ENCODE measurements around the gene CHST3.
A peak's percentile ranks its signal among the peaks of the same experiment; 100 is the strongest.

CHST3 gene

GRCh38 chr10:72011976-72012512 is 47.8 kb downstream of the CHST3 start:
- TF ChIP-seq ZC3H10 (CRISPR knock-in tag; IDR thresholded peaks at IDR 0.05) (no peak), SNAI2 (CRISPR knock-in tag; IDR thresholded peaks at IDR 0.05) (no peak), ZFP30 (CRISPR knock-in tag; IDR thresholded peaks at IDR 0.05) (no peak), PPARA (CRISPR knock-in tag; IDR thresholded peaks at IDR 0.05; ENCODE audit: borderline replicate concordance) (no peak), TOX (CRISPR knock-in tag; IDR thresholded peaks at IDR 0.05; ENCODE audit: borderline replicate concordance) (no peak), OSR1 (CRISPR knock-in tag; IDR thresholded peaks at IDR 0.05) (no peak), ZNF8 (CRISPR knock-in tag; IDR thresholded peaks at IDR 0.05) (no peak), ZFP3 (CRISPR knock-in tag; IDR thresholded peaks at IDR 0.05) (no peak), ISL1 (CRISPR knock-in tag; IDR thresholded peaks at IDR 0.05) (no peak), POU6F1 (CRISPR knock-in tag; IDR thresholded peaks at IDR 0.05; ENCODE audit: borderline replicate concordance, low read depth) (no peak), CSRNP3 (CRISPR knock-in tag; IDR thresholded peaks at IDR 0.05) (no peak)
- no peak for ATAC-seq

GRCh38 chr10:72012796-72013195 is 48.6 kb downstream of the CHST3 start:
- ATAC-seq, result no peak

GRCh38 chr10:72013202-72013945 is 49.2 kb downstream of the CHST3 start:
- peak; percentile 14; the same call in 1 of the 3 replicates for ATAC-seq
- TF ChIP-seq OSR1 (CRISPR knock-in tag; IDR thresholded peaks at IDR 0.05) (no peak), ZC3H10 (CRISPR knock-in tag; IDR thresholded peaks at IDR 0.05) (no peak), ZFP3 (CRISPR knock-in tag; IDR thresholded peaks at IDR 0.05) (peak; percentile 60; the same call in 1 of the 2 replicates), PPARA (CRISPR knock-in tag; IDR thresholded peaks at IDR 0.05; ENCODE audit: borderline replicate concordance) (no peak), CREB5 (CRISPR knock-in tag; IDR thresholded peaks at IDR 0.05; ENCODE audit: low read depth) (0 out of 2 replicates have a peak, but pooled peaks have one; percentile 42), ZNF70 (CRISPR knock-in tag; IDR thresholded peaks at IDR 0.05) (peak; percentile 87), ZNF8 (CRISPR knock-in tag; IDR thresholded peaks at IDR 0.05) (0 out of 2 replicates have a peak, but pooled peaks have one; percentile 7), BACH2 (CRISPR knock-in tag; IDR thresholded peaks at IDR 0.05; ENCODE audit: borderline replicate concordance) (no peak), TSHZ2 (CRISPR knock-in tag; IDR thresholded peaks at IDR 0.05) (peak; percentile 18; the same call in 1 of the 2 replicates), CSDC2 (CRISPR knock-in tag; IDR thresholded peaks at IDR 0.05) (no peak)

More at GRCh38 chr10:72012796-72013195, 48.6 kb downstream of the CHST3 start:
- no peak for TF ChIP-seq PPARA (CRISPR knock-in tag; IDR thresholded peaks at IDR 0.05; ENCODE audit: borderline replicate concordance)
- TF ChIP-seq PATZ1 (CRISPR knock-in tag; IDR thresholded peaks at IDR 0.05; ENCODE audit: borderline replicate concordance), result no peak

- ATAC-seq, result no peak
- TF ChIP-seq ZFP30 (CRISPR knock-in tag; IDR thresholded peaks at IDR 0.05), result no peak
- no peak for TF ChIP-seq ISL1 (CRISPR knock-in tag; IDR thresholded peaks at IDR 0.05)
- no peak for TF ChIP-seq ZFP3 (CRISPR knock-in tag; IDR thresholded peaks at IDR 0.05)
- TF ChIP-seq PATZ1 (CRISPR knock-in tag; IDR thresholded peaks at IDR 0.05; ENCODE audit: borderline replicate concordance), result no peak
- TF ChIP-seq SNAI2 (CRISPR knock-in tag; IDR thresholded peaks at IDR 0.05), result no peak
- no peak for TF ChIP-seq ZNF8 (CRISPR knock-in tag; IDR thresholded peaks at IDR 0.05)
- TF ChIP-seq ZC3H10 (CRISPR knock-in tag; IDR thresholded peaks at IDR 0.05), result no peak
- TF ChIP-seq POU6F1 (CRISPR knock-in tag; IDR thresholded peaks at IDR 0.05; ENCODE audit: borderline replicate concordance, low read depth), result no peak
- TF ChIP-seq BACH2 (CRISPR knock-in tag; IDR thresholded peaks at IDR 0.05; ENCODE audit: borderline replicate concordance), result no peak
- no peak for TF ChIP-seq TCF4 (CRISPR knock-in tag; IDR thresholded peaks at IDR 0.05; ENCODE audit: borderline replicate concordance)
- TF ChIP-seq CSDC2 (CRISPR knock-in tag; IDR thresholded peaks at IDR 0.05), result no peak
- TF ChIP-seq GLIS3 (CRISPR knock-in tag; IDR thresholded peaks at IDR 0.05), result no peak
- TF ChIP-seq TOX (CRISPR knock-in tag; IDR thresholded peaks at IDR 0.05; ENCODE audit: borderline replicate concordance), result no peak
- no peak for TF ChIP-seq PPARA (CRISPR knock-in tag; IDR thresholded peaks at IDR 0.05; ENCODE audit: borderline replicate concordance)
Observed at GRCh38 chr10:72014197-72014596, 50.0 kb downstream of the CHST3 start.

Data from SK-N-SH treated with all-trans-retinoic acid at 6 μM for 48 hours (cell line).